AG04450 (cell line): Measurements from ENCODE around the gene SLFNL1. TPM values are rescaled to one million over a fixed set of nuclear protein-coding genes. Genes with fewer than 3 reads are reported as not detected.

Source experiments
- CTCF ChIA-PET: fragments of 300-600, 350-600 bp; formaldehyde crosslinking; extraction: SDS; loops from one replicate; lab custom pipeline; 2022; ENCODE audit warnings: antibody characterized with exemption, inconsistent platforms; lab: Charles Lee
- POLR2A ChIA-PET: fragments of 350-600 bp; formaldehyde crosslinking; extraction: SDS; loops from one replicate; lab custom pipeline; 2021; ENCODE audit warnings: antibody characterized with exemption, inconsistent platforms; lab: Yijun Ruan, JAX
- DNase-seq: peaks from one replicate; pipeline ENCODE4 v3.0.0-alpha.2; 2011; ENCODE audit warnings: low read depth, low spot score
- H3K27ac ChIP-seq: one replicate; pipeline ENCODE4 v1.5.1; 2012; ENCODE audit warnings: low read depth, low read length, control low read depth
- H3K27me3 ChIP-seq: one replicate; pipeline ENCODE4 v1.6.0; 2012; ENCODE audit warnings: low read length; ENCODE audit not compliant: control insufficient read depth, insufficient read depth
- H3K4me3 ChIP-seq: 2 replicates; pipeline ENCODE4 v1.5.1; 2011; ENCODE audit warnings: mild to moderate bottlenecking, low read depth, low read length, control low read depth
- H3K9me3 ChIP-seq: 2 replicates; pipeline ENCODE4 v1.5.1; 2012; ENCODE audit warnings: low read length; ENCODE audit not compliant: control insufficient read depth, insufficient read depth
- polyA plus RNA-seq: library from polyadenylated mRNA; depleted of rRNA; stranded (reverse); fragments of >200 nt; gene quantifications from 2 replicates; pipeline ENCODE4 v1.2.3, GENCODE V29; 2011
- TF ChIP-seq, protein P1 (sequence below): IDR thresholded peaks from 2 replicates; pipeline ENCODE4 v1.5.1; 2011; ENCODE audit warnings: low read depth, low read length, control low read depth, inconsistent platforms

SLFNL1 gene
- polyA plus RNA-seq, 1 experiment = 0.06 TPM

DNA sequence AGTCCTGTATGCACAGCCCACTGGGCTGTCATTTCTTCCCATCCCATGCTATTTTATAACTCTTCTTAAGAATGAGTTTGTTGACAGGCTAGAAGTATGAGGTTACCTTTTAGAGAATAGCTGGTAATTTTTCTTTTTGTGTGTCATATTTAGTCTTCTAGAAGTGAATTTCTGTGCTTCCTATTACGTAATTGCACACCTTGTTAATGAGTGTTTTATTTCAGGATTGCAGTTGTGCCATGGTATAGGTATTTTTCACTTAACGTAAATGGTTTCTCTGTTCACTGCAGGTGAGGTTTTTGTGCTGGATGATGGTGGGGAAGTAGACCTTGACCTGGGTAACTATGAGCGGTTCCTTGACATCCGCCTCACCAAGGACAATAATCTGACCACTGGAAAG is 37.0 kb downstream of the SLFNL1 start:
- Histone ChIP-seq H3K9me3 (no peaks in the 10 kb centered on the region), H3K4me3 (no peak overlapping the region), H3K27me3 (no peaks in the 10 kb centered on the region), H3K27ac (no peak overlapping the region)
- no peak for DNase-seq
- POLR2A ChIA-PET = interaction anchor here (0.5 to 2.4 kb wide), 2 partner anchors 19 to 27 kb away, joined by 3 to 5 read pairs; no protein-coding TSS in a partner anchor
- TF ChIP-seq, protein P1, sequence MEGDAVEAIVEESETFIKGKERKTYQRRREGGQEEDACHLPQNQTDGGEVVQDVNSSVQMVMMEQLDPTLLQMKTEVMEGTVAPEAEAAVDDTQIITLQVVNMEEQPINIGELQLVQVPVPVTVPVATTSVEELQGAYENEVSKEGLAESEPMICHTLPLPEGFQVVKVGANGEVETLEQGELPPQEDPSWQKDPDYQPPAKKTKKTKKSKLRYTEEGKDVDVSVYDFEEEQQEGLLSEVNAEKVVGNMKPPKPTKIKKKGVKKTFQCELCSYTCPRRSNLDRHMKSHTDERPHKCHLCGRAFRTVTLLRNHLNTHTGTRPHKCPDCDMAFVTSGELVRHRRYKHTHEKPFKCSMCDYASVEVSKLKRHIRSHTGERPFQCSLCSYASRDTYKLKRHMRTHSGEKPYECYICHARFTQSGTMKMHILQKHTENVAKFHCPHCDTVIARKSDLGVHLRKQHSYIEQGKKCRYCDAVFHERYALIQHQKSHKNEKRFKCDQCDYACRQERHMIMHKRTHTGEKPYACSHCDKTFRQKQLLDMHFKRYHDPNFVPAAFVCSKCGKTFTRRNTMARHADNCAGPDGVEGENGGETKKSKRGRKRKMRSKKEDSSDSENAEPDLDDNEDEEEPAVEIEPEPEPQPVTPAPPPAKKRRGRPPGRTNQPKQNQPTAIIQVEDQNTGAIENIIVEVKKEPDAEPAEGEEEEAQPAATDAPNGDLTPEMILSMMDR = no peak
- CTCF ChIA-PET = interaction anchor here (1.0 to 2.2 kb wide), 4 partner anchors 19 to 210 kb away, joined by 3 to 7 read pairs (median 6); no protein-coding TSS in a partner anchor

DNA sequence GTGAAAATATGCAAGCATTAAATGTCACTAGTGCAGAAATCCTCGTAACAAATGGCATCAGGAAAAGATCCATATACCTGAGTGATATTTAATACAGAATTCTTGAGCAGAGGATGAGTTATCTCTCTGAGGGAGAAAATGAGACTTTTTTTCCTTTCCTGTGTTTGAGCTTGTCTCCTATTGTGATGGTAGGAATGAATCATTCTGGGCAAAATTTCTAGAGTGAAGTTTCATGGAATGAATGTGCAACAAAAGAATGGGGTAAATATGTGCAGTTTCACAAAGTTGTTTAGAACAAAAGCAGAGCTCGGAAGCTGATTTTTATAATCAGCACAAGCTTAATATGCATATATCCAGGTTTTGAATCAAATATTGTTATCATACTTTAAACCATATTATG is 37.5 kb downstream of the SLFNL1 start:
- Histone ChIP-seq H3K27me3 (no peaks in the 10 kb centered on the region), H3K4me3 (no peak overlapping the region), H3K9me3 (no peaks in the 10 kb centered on the region; the same call in 1 of the 2 replicates), H3K27ac (no peak overlapping the region)
- TF ChIP-seq, protein P1 = no peak
- CTCF ChIA-PET = interaction anchor here (0.6 to 2.2 kb wide), 4 partner anchors 19 to 1780 kb away, joined by 5 to 7 read pairs (median 6); no protein-coding TSS in a partner anchor
- POLR2A ChIA-PET = interaction anchor here (0.5 to 2.4 kb wide), 2 partner anchors 19 to 27 kb away, joined by 3 to 5 read pairs; no protein-coding TSS in a partner anchor
- DNase-seq = no peak

DNA sequence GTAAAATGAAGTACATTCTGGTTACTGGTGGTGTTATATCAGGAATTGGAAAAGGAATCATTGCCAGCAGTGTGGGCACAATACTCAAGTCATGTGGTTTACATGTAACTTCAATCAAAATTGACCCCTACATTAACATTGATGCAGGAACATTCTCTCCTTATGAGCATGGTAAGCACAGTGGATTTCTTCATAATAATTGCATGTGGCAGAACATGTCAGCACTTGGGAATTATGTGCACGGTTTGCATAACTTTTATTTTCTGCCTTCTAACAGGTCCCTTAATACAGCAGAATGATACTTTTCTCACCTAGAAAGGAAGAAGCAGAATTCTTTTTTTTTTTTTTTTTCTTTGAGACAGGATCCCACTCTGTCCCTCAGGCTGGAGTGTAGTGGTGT is 38.2 kb downstream of the SLFNL1 start:
- no peaks in the 10 kb centered on the region for H3K27me3 ChIP-seq
- H3K27ac ChIP-seq = no peak overlapping the region
- POLR2A ChIA-PET = interaction anchor here (2.4 kb wide), 1 partner anchor 20 kb away, joined by 5 read pairs; no protein-coding TSS in a partner anchor
- CTCF ChIA-PET = interaction anchor here (1.1 to 1.6 kb wide), 2 partner anchors 12 to 134 kb away, joined by 3 to 5 read pairs; no protein-coding TSS in a partner anchor
- no peak overlapping the region for H3K4me3 ChIP-seq
- H3K9me3 ChIP-seq = no peaks in the 10 kb centered on the region; the same call in 1 of the 2 replicates
- DNase-seq = no peak
- TF ChIP-seq, protein P1 = no peak

DNA sequence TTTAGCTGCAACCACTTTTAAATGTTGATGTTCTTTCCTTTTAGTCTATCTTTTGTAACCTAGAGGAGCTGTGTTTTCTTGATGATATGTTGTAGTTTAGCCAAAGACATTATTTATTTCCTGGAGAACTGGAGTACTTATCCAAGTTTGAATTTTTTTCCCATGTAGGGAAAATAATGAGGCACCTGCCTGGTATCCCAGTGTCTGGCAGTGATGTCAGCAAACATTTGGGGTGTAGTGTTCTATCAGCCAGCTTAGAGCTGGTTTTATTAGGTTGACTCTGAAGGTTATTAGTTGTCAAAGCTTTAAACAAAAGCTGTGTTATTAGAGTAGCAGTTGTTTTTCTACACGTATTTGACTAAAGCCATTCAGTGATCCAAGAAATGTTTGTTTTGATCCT is 38.8 kb downstream of the SLFNL1 start:
- peak overlapping the region; percentile 2 for H3K27ac ChIP-seq
- DNase-seq = no peak
- no peaks in the 10 kb centered on the region; the same call in 1 of the 2 replicates for H3K9me3 ChIP-seq
- H3K27me3 ChIP-seq = no peaks in the 10 kb centered on the region
- CTCF ChIA-PET = interaction anchor here (0.9 to 1.6 kb wide), 3 partner anchors 13 to 133 kb away, joined by 3 to 5 read pairs (median 3); no protein-coding TSS in a partner anchor
- no peak overlapping the region for H3K4me3 ChIP-seq
- TF ChIP-seq, protein P1 = no peak
- POLR2A ChIA-PET = interaction anchor here (2.4 kb wide), 1 partner anchor 21 kb away, joined by 5 read pairs; no protein-coding TSS in a partner anchor
